ENCODE results near the gene TF.

TF gene

DNA sequence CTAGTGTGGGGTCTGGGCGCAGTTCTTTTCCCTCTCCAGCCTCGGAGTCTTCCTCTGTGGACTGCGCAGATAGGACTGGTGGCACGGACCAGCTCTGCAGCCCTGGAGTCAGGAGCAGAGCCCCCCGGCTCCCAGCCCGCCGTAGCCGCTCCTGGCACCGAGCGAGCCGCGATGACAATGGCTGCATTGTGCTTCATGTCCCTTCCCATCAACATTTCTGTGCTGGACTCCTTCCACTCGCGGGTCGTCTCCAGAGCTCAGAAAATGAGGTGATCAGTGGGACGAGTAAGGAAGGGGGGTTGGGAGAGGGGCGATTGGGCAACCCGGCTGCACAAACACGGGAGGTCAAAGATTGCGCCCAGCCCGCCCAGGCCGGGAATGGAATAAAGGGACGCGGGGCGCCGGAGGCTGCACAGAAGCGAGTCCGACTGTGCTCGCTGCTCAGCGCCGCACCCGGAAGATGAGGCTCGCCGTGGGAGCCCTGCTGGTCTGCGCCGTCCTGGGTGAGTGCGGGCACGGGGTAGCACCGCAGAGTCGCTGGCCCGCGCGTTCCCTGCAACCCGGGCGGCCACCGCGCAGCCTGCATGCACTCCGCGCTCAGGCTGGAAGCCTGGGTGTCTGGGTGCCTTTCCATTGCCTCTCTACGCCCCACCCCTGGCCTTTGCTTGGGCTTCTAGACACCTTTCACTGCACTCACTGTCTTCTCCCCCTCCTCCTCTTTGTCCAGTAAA lies at the start of gene TF:
Gene TF (plus strand): TSS at position 413 of the 731 bp plus-strand sequence. CDS start 48 bp downstream, at position 461.
- no peaks in the 10 kb centered on the region for H3K9me3 ChIP-seq (ENCODE audit: control insufficient read depth in 1 of 2, low read length in 2 of 2)
- H3K4me3 ChIP-seq (ENCODE audit: low read depth in 1 of 2, low read length in 2 of 2) = peak within 1 kb of the TSS in 1 of 2 donors; percentile 43
- H3K27me3 ChIP-seq (ENCODE audit: control insufficient read depth in 1 of 2, insufficient read depth in 2 of 2, low read length in 2 of 2) = peaks cover 25 to 34% of the 10 kb centered on the region in 2 donors
- H3K27ac ChIP-seq (ENCODE audit: low read depth, low read length) = no peak within 1 kb of the TSS
- H3K4me1 ChIP-seq (ENCODE audit: control insufficient read depth in 1 of 2, insufficient read depth in 2 of 2, low read length in 2 of 2) = peaks cover 0 to 6% of the 10 kb centered on the region in 2 donors
- no peak within 1 kb of the TSS for H3K9ac ChIP-seq (ENCODE audit: low read depth in 1 of 2, low read length in 2 of 2)
- H3K36me3 ChIP-seq (ENCODE audit: control insufficient read depth in 1 of 2, insufficient read depth in 2 of 2, low read length in 2 of 2) = no peaks in the 10 kb centered on the region

DNA sequence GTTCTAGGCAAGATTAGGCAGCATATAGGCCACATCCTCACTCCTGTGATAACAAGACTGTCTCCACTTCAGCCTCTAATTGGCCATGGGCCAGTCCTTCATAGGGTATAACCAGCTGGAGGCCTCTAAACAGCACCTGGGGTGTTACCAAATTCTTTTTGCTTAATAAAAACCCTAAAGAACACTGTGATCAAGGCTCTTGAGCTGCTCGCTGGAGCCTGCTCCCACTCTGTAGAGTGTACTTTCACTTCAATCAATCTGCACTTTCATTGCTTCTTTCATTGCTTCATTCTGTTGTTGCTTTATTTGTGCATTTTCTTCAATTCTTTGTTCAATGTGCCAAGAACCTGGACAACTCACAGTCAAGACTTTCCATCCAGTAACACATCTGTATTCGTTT lies 48.2 kb upstream of the TF start:
- no peaks in the 10 kb centered on the region for H3K9me3 ChIP-seq (ENCODE audit: control insufficient read depth in 1 of 2, low read length in 2 of 2)
- no peak overlapping the region for H3K9ac ChIP-seq (ENCODE audit: low read depth in 1 of 2, low read length in 2 of 2)
- no peak overlapping the region for H3K4me3 ChIP-seq (ENCODE audit: low read depth in 1 of 2, low read length in 2 of 2)

DNA sequence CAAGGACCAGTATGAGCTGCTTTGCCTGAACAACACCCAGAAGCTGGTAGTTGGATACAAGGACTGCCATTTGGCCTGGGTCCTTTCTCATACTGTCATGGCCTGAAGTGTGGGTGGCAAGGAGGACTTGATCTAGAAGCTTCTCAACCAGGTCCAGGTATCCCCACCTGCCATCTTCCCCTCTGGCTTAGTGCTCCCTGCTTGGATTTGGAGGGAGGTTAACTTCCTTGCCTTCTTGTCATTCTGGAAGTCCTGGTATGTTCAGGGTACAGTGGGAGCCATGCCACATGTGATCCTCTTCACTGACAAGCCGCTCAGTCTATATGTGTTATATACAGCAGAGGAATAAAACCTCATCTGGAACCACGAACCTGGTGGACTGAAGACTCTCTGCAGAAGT lies 46.7 kb upstream of the TF start:
- Histone ChIP-seq H3K4me3 (ENCODE audit: low read depth in 1 of 2, low read length in 2 of 2) (no peak overlapping the region), H3K36me3 (ENCODE audit: control insufficient read depth in 1 of 2, insufficient read depth in 2 of 2, low read length in 2 of 2) (no peaks in the 10 kb centered on the region), H3K9ac (ENCODE audit: low read depth in 1 of 2, low read length in 2 of 2) (no peak overlapping the region), H3K27ac (ENCODE audit: low read depth, low read length) (no peak overlapping the region), H3K27me3 (ENCODE audit: control insufficient read depth in 1 of 2, insufficient read depth in 2 of 2, low read length in 2 of 2) (no peaks in the 10 kb centered on the region), H3K4me1 (ENCODE audit: control insufficient read depth in 1 of 2, insufficient read depth in 2 of 2, low read length in 2 of 2) (no peaks in the 10 kb centered on the region), H3K9me3 (ENCODE audit: control insufficient read depth in 1 of 2, low read length in 2 of 2) (no peaks in the 10 kb centered on the region)

More for the DNA sequence above, 48.2 kb upstream of the TF start:
- no peaks in the 10 kb centered on the region for H3K36me3 ChIP-seq (ENCODE audit: control insufficient read depth in 1 of 2, insufficient read depth in 2 of 2, low read length in 2 of 2)
- H3K27me3 ChIP-seq (ENCODE audit: control insufficient read depth in 1 of 2, insufficient read depth in 2 of 2, low read length in 2 of 2) = no peaks in the 10 kb centered on the region
- no peaks in the 10 kb centered on the region for H3K4me1 ChIP-seq (ENCODE audit: control insufficient read depth in 1 of 2, insufficient read depth in 2 of 2, low read length in 2 of 2)
- H3K27ac ChIP-seq (ENCODE audit: low read depth, low read length) = no peak overlapping the region

DNA sequence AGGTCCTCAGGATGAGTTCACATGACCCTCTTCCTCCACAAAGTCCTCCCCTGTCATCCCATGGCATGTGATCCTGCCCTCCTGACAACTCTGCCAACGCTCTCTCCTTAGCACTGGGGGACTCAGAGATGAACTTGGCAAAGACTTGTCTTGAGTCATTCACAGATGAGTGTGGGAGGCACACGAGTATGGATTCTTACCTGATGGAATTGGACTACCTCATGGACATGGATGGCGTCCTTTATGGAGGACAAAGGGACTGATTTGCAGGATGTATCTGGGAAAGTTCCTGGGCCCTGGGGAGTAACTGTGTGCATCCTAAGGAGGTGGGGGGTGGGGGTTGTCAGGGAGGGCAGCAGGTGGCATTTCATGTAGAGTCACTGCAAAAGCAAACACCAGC lies 46.3 kb upstream of the TF start:
- no peaks in the 10 kb centered on the region for H3K36me3 ChIP-seq (ENCODE audit: control insufficient read depth in 1 of 2, insufficient read depth in 2 of 2, low read length in 2 of 2)
- no peak overlapping the region for H3K9ac ChIP-seq (ENCODE audit: low read depth in 1 of 2, low read length in 2 of 2)
- no peaks in the 10 kb centered on the region for H3K4me1 ChIP-seq (ENCODE audit: control insufficient read depth in 1 of 2, insufficient read depth in 2 of 2, low read length in 2 of 2)
- no peaks in the 10 kb centered on the region for H3K9me3 ChIP-seq (ENCODE audit: control insufficient read depth in 1 of 2, low read length in 2 of 2)
- H3K4me3 ChIP-seq (ENCODE audit: low read depth in 1 of 2, low read length in 2 of 2) = no peak overlapping the region
- no peaks in the 10 kb centered on the region for H3K27me3 ChIP-seq (ENCODE audit: control insufficient read depth in 1 of 2, insufficient read depth in 2 of 2, low read length in 2 of 2)
- H3K27ac ChIP-seq (ENCODE audit: low read depth, low read length) = no peak overlapping the region

DNA sequence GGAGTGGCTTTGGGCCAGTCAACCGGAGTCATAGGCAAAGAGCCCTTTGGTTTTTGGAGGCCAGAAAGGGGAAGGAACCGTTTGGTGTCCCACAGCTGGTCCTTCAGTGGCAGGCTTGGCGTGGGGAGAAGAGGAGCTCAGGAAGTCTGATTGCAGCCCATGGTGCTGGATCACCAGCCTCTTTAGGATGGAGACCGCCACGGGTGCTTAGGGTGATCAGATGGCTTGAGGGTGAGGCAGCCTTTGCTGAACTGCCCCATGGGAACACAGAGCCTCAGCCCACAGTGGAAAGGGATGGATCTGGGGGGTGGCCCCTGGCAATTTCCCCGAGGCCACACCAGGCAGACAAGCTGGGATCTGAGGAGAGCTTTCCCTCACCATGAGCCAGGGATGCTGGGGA lies 45.8 kb upstream of the TF start:
- no peaks in the 10 kb centered on the region for H3K27me3 ChIP-seq (ENCODE audit: control insufficient read depth in 1 of 2, insufficient read depth in 2 of 2, low read length in 2 of 2)
- H3K4me1 ChIP-seq (ENCODE audit: control insufficient read depth in 1 of 2, insufficient read depth in 2 of 2, low read length in 2 of 2) = no peaks in the 10 kb centered on the region
- H3K4me3 ChIP-seq (ENCODE audit: low read depth in 1 of 2, low read length in 2 of 2) = no peak overlapping the region
- H3K9ac ChIP-seq (ENCODE audit: low read depth in 1 of 2, low read length in 2 of 2) = no peak overlapping the region
- no peaks in the 10 kb centered on the region for H3K9me3 ChIP-seq (ENCODE audit: control insufficient read depth in 1 of 2, low read length in 2 of 2)
- H3K36me3 ChIP-seq (ENCODE audit: control insufficient read depth in 1 of 2, insufficient read depth in 2 of 2, low read length in 2 of 2) = no peaks in the 10 kb centered on the region
- H3K27ac ChIP-seq (ENCODE audit: low read depth, low read length) = no peak overlapping the region

DNA sequence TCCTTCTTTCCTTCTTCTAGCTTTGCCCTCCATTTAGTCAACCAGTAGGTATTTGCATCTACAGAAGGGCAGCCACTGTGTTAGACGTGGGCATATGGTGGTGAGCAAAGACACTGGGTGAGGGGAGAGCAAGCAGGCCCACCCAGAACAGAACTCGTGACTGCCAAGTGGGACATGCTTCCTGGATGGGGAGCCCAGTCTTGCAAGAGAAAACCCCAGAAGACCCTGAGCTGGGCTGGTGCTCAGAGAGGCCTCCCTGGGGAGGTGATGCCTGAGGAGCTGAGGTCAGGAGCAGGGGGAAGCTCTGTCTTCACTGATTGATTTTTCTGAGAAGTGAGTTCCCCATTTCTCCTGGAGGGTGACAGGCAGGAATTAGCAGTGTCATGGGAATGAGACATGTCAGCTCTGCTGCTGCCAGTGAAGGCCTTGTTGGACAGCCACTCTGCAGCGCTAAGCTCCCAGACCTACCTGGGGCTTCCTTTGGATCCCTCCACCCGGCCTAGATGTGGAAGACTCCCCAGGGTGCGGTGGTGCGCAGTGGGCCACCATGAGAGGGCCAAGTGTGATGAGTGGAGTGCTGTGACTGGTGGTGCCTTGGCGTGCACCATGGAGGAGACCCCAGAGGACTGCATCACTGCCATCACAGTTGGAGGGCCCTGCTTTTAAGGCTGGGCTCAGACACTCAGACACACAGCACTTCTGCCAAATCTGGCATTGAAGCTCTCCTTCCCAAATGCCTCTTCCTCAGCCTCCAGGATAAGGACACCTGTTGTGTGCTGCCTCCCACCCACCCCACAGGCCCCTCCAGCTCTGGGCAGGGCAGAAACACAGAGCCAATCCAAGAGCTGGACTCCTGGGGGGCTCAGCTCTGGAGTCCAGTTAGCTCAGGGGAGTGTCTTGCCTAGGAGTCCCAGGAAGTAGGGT lies 44.5 kb upstream of the TF start:
- Histone ChIP-seq H3K9ac (ENCODE audit: low read depth in 1 of 2, low read length in 2 of 2) (no peak overlapping the region), H3K27me3 (ENCODE audit: control insufficient read depth in 1 of 2, insufficient read depth in 2 of 2, low read length in 2 of 2) (no peaks in the 10 kb centered on the region), H3K9me3 (ENCODE audit: control insufficient read depth in 1 of 2, low read length in 2 of 2) (no peaks in the 10 kb centered on the region), H3K27ac (ENCODE audit: low read depth, low read length) (no peak overlapping the region), H3K36me3 (ENCODE audit: control insufficient read depth in 1 of 2, insufficient read depth in 2 of 2, low read length in 2 of 2) (no peaks in the 10 kb centered on the region), H3K4me1 (ENCODE audit: control insufficient read depth in 1 of 2, insufficient read depth in 2 of 2, low read length in 2 of 2) (no peaks in the 10 kb centered on the region), H3K4me3 (ENCODE audit: low read depth in 1 of 2, low read length in 2 of 2) (no peak overlapping the region)

DNA sequence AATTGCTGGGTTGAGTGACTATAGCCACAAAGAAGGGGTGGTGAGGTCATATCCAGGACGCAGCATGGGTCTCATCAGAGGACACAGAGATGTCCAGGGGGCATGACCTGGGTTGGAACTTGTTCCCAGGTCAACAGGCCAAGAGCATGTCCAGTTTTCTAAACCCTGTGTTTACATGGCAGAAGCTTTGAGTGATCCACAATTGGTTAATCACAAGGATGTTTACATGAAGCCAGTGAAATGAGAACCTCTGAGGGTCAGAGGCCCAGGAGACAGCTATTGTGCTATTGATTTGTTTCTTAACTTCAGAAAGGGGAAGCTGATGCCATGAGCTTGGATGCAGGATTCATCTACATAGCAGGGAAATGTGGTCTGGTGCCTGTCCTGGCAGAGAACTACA lies 42.3 kb upstream of the TF start:
- no peak overlapping the region for H3K4me3 ChIP-seq (ENCODE audit: low read depth in 1 of 2, low read length in 2 of 2)
- H3K4me1 ChIP-seq (ENCODE audit: control insufficient read depth in 1 of 2, insufficient read depth in 2 of 2, low read length in 2 of 2) = no peaks in the 10 kb centered on the region
- no peaks in the 10 kb centered on the region for H3K9me3 ChIP-seq (ENCODE audit: control insufficient read depth in 1 of 2, low read length in 2 of 2)
- H3K27me3 ChIP-seq (ENCODE audit: control insufficient read depth in 1 of 2, insufficient read depth in 2 of 2, low read length in 2 of 2) = no peaks in the 10 kb centered on the region
- H3K9ac ChIP-seq (ENCODE audit: low read depth in 1 of 2, low read length in 2 of 2) = no peak overlapping the region
- no peak overlapping the region for H3K27ac ChIP-seq (ENCODE audit: low read depth, low read length)
- no peaks in the 10 kb centered on the region for H3K36me3 ChIP-seq (ENCODE audit: control insufficient read depth in 1 of 2, insufficient read depth in 2 of 2, low read length in 2 of 2)

DNA sequence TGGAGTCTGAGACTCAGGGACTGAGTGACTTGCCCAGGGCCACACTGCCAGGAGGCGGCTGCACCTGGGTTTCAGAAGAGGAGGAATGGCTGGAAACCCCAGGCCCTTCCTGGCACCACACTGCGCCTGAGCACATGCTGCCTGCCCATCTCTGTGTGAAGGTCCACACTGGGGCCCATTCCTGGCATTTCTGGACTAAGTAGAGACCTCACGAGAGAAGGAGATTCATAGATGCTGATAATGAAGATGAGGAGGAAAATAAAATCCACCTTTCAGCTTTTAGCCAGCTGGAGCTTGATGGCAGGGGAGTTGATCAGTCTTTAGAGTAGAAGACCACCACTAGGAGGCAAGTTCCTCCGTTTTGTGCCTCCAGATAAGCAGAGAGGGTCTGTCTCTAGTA lies 40.2 kb upstream of the TF start:
- no peak overlapping the region for H3K9ac ChIP-seq (ENCODE audit: low read depth in 1 of 2, low read length in 2 of 2)
- no peaks in the 10 kb centered on the region for H3K27me3 ChIP-seq (ENCODE audit: control insufficient read depth in 1 of 2, insufficient read depth in 2 of 2, low read length in 2 of 2)
- H3K36me3 ChIP-seq (ENCODE audit: control insufficient read depth in 1 of 2, insufficient read depth in 2 of 2, low read length in 2 of 2) = no peaks in the 10 kb centered on the region

DNA sequence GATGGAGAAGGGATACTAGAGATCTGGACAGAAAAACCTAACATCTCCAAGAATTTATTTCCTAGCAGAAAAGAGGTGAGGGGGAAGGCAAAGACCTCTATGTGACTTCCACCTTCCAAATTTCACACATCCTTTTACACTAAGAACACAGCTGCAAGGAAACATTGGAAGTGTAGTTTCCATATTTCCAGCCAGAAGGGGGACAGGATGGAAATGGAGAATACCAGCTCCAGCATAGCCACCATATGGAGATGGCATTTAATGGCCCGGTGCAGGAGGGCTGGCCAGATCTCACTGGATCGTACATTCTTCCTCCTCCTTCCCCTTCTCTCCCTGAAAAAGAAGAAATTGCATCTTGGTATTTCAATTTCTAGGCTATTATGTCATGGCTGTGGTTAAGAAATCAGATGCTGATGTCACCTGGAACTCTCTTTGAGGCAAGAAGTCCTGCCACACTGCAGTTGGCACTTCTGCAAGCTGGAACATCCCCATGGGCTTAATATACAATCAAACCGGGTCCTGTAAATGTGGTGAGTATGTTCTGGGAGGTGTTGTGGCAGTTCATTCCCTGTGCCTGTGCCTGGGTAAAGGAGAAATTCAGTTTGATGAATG lies 36.9 kb upstream of the TF start:
- Histone ChIP-seq H3K27ac (ENCODE audit: low read depth, low read length) (no peak overlapping the region), H3K9ac (ENCODE audit: low read depth in 1 of 2, low read length in 2 of 2) (no peak overlapping the region), H3K36me3 (ENCODE audit: control insufficient read depth in 1 of 2, insufficient read depth in 2 of 2, low read length in 2 of 2) (no peaks in the 10 kb centered on the region), H3K4me3 (ENCODE audit: low read depth in 1 of 2, low read length in 2 of 2) (no peak overlapping the region), H3K9me3 (ENCODE audit: control insufficient read depth in 1 of 2, low read length in 2 of 2) (no peaks in the 10 kb centered on the region), H3K27me3 (ENCODE audit: control insufficient read depth in 1 of 2, insufficient read depth in 2 of 2, low read length in 2 of 2) (no peaks in the 10 kb centered on the region), H3K4me1 (ENCODE audit: control insufficient read depth in 1 of 2, insufficient read depth in 2 of 2, low read length in 2 of 2) (no peaks in the 10 kb centered on the region)

More for the DNA sequence above, 40.2 kb upstream of the TF start:
- H3K4me3 ChIP-seq (ENCODE audit: low read depth in 1 of 2, low read length in 2 of 2) = no peak overlapping the region
- H3K27ac ChIP-seq (ENCODE audit: low read depth, low read length) = no peak overlapping the region
- H3K9me3 ChIP-seq (ENCODE audit: control insufficient read depth in 1 of 2, low read length in 2 of 2) = no peaks in the 10 kb centered on the region
- H3K4me1 ChIP-seq (ENCODE audit: control insufficient read depth in 1 of 2, insufficient read depth in 2 of 2, low read length in 2 of 2) = no peaks in the 10 kb centered on the region

DNA sequence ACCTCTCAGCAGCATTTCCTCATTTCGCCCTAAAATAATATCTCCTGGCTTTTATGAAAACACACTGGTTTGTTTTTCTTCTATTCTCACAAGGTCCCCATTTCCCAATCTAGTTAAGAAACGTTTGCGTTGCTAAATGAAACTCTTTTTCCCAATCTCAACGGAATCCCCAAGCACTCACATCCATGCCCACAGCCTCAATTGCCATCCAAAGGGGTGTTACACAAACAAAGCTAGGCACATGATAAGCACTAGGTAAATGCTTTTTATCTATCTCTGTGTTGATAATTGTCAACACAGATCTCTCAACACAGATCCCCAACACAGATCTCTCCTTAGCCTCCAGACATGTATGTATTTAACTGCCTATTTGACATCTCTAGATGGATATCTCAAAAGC lies 35.2 kb upstream of the TF start:
- H3K27me3 ChIP-seq (ENCODE audit: control insufficient read depth in 1 of 2, insufficient read depth in 2 of 2, low read length in 2 of 2) = no peaks in the 10 kb centered on the region
- no peak overlapping the region for H3K9ac ChIP-seq (ENCODE audit: low read depth in 1 of 2, low read length in 2 of 2)
- no peak overlapping the region for H3K27ac ChIP-seq (ENCODE audit: low read depth, low read length)
- no peaks in the 10 kb centered on the region for H3K9me3 ChIP-seq (ENCODE audit: control insufficient read depth in 1 of 2, low read length in 2 of 2)
- H3K36me3 ChIP-seq (ENCODE audit: control insufficient read depth in 1 of 2, insufficient read depth in 2 of 2, low read length in 2 of 2) = no peaks in the 10 kb centered on the region
- no peaks in the 10 kb centered on the region for H3K4me1 ChIP-seq (ENCODE audit: control insufficient read depth in 1 of 2, insufficient read depth in 2 of 2, low read length in 2 of 2)
- no peak overlapping the region for H3K4me3 ChIP-seq (ENCODE audit: low read depth in 1 of 2, low read length in 2 of 2)

Measured in duodenal mucosa (tissue), 2 donors.